Tibial artery (tissue), 4 donors: ENCODE data around the gene MED7.

ENCODE experiments used
- DNase-seq, 2 donors: peaks; one replicate each; pipeline ENCODE4 v3.0.0-alpha.2; 2019
- H3K27ac ChIP-seq, 2 donors: fragments of 200-600 bp; sonication (generic) in 1 of 2; 1 replicate in 1 of 2; 2 replicates in 1 of 2; pipeline ENCODE4 v1.5.1; 2018 to 2019; ENCODE audit warnings: mild to moderate bottlenecking in 1 of 2
- H3K27me3 ChIP-seq, 2 donors: fragments of 200-600 bp; sonication (generic) in 1 of 2; one replicate each; pipeline versions ENCODE4 v1.5.1 to v1.6.0; 2016 to 2019
- H3K36me3 ChIP-seq, 3 donors: fragments of 200-600 bp; sonication (generic) in 2 of 3; one replicate each; pipeline ENCODE4 v1.5.1; 2016 to 2019; ENCODE audit warnings: mild to moderate bottlenecking in 2 of 3
- H3K4me1 ChIP-seq, 4 donors: fragments of 200-600 bp; sonication (generic) in 2 of 4; 1 replicate in 3 of 4; 2 replicates in 1 of 4; pipeline ENCODE4 v1.5.1; 2016 to 2019
- H3K4me3 ChIP-seq, 2 donors: fragments of 200-600 bp; sonication (generic) in 1 of 2; 1 replicate in 1 of 2; 2 replicates in 1 of 2; pipeline ENCODE4 v1.5.1; 2018 to 2019; ENCODE audit warnings: mild to moderate bottlenecking in 2 of 2
- H3K9me3 ChIP-seq, 3 donors: fragments of 200-600 bp; sonication (generic) in 1 of 3; one replicate each; pipeline ENCODE4 v1.5.1; 2016 to 2019
- intact Hi-C: fragments of 100-400 bp; cut with DNase I; formaldehyde crosslinking; loops from one replicate; pipeline ENCODE4 v1.15.0; 2023; ENCODE audit warnings: low total_unique reads
- TF ChIP-seq, protein P1 (sequence below), 2 experiments: fragments of 200-600 bp in 1 of 2; fragments of 450-650 bp in 1 of 2; IDR thresholded peaks; one replicate each; pipeline ENCODE4 v1.5.1; 2017 to 2019; ENCODE audit warnings: antibody characterized with exemption in 2 of 2, mild to moderate bottlenecking in 1 of 2, moderate library complexity in 1 of 2

MED7 gene

DNA sequence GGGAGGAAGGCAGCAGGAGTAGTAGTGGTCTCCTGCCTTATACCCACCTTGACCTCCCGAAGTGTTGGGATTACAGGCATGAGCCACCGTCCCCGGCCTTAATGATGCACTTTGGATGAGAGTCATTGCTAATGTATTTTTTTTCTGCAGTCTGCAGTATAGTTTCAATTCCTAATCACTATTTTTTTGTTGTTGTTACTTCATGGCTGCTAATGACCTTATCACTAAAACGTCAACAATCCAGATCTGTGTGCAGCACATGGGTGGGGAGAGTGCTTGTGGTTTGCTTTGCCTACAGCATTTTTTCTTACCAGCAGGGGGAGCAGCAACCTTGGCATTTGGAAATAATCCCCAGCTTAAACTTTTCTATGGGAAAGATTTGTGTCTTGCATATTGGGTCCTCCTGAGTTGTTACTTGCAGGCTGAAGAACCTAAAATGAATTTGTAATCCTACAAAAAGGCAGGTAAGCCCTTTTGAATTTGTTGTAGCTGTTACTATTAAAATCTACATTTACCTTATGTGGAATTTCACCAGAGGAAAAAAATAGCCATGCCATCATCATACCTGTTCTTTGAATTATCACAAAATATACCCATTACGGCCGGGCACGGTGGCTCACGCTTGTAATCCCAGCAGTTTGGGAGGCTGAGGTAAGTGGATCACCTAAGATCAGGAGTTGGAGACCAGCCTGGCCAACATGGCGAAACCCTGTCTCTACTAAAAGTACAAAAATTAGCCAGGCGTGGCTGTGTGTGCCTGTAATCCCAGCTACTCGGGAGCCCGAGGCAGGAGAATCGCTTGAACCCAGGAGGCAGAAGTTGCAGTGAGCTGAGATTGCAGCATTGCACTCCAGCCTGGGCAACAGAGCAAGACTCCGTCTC lies 6.3 kb upstream of the MED7 start:
- intact Hi-C loops, result no loop called here
- TF ChIP-seq, protein P1, sequence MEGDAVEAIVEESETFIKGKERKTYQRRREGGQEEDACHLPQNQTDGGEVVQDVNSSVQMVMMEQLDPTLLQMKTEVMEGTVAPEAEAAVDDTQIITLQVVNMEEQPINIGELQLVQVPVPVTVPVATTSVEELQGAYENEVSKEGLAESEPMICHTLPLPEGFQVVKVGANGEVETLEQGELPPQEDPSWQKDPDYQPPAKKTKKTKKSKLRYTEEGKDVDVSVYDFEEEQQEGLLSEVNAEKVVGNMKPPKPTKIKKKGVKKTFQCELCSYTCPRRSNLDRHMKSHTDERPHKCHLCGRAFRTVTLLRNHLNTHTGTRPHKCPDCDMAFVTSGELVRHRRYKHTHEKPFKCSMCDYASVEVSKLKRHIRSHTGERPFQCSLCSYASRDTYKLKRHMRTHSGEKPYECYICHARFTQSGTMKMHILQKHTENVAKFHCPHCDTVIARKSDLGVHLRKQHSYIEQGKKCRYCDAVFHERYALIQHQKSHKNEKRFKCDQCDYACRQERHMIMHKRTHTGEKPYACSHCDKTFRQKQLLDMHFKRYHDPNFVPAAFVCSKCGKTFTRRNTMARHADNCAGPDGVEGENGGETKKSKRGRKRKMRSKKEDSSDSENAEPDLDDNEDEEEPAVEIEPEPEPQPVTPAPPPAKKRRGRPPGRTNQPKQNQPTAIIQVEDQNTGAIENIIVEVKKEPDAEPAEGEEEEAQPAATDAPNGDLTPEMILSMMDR (IDR thresholded peaks at IDR 0.05), result peak; percentile 83 to 87

DNA sequence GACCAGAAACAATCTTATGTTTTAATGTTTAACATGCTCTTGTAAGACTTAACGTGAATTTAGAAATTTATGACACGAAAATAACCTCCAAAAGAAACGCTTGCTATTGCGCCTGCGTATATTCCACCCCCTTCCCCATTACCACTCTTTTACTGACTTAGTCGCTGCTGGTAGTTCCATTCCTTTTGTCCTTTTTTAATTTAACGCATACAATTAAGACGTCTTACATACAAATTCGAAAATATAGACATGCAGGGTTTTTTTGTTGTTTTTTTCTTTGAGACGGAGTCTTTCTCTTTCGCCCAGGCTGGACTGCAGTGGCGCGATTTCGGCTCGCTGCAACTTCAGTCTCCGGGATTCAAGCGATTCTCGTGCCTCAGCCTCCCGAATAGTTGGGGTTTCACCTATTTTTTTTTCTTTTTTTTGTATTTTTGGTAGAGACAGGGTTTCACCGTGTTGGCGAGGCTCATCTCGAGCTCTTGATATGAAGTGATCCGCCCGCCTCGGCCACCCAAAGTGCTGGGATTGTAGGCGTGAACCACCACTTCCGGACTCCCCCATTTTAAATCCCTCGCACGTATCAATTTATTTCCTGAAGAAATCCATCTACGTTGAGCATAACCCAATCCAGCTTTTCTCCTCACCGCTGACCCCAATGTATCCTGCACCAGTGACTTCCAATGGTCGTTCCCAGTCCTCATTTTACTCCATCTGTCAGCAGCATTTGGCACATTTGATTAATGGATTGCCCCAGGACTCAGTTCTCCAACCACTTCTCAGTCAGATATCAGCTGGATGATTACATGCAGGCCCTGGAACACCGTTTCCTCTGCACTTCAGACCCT lies 684 bp upstream of the MED7 start:
- no peaks in the 10 kb centered on the region for H3K27me3 ChIP-seq
- H3K36me3 ChIP-seq, result peaks cover 3 to 12% (median 8%) of the 10 kb centered on the region in 3 donors
- peak overlapping the region; percentile 84 to 92 for H3K27ac ChIP-seq
- peaks cover 0 to 21% (median 14%) of the 10 kb centered on the region in 4 donors for H3K4me1 ChIP-seq
- intact Hi-C loops, result no loop called here
- DNase-seq, result peak; percentile 60 to 74
- H3K9me3 ChIP-seq, result no peaks in the 10 kb centered on the region
- TF ChIP-seq, protein P1 (IDR thresholded peaks at IDR 0.05), result no peak
- peak overlapping the region; percentile 83 to 96 for H3K4me3 ChIP-seq

More for the DNA sequence above, 6.3 kb upstream of the MED7 start:
- Histone ChIP-seq H3K27ac (peak overlapping the region in 1 of 2 donors; percentile 11), H3K36me3 (no peaks in the 10 kb centered on the region), H3K9me3 (no peaks in the 10 kb centered on the region), H3K4me1 (peaks cover 0 to 15% (median 3%) of the 10 kb centered on the region in 4 donors), H3K27me3 (no peaks in the 10 kb centered on the region), H3K4me3 (peak overlapping the region in 1 of 2 donors; percentile 2)
- peak in 1 of 2 donors; percentile 63 for DNase-seq

DNA sequence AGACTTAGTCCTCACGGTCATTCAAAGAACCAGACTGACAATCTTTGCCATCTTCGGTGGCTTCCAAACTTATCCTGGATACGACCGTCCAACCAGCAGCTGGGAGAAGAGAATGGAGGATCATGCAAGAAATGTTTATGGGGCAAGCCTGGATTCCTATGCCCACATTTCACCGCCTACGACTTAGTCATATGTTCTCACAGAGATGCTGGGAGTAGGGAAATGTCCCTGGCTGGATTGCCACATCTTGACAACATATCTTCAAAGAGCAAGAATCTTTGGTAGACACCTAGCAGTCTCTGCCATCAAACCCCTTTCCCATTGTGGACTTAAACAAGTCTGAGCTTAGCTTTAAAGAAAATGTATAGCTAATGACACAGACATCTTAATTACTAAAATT lies 5.0 kb downstream of the MED7 start:
- H3K27ac ChIP-seq, result no peak overlapping the region

DNA sequence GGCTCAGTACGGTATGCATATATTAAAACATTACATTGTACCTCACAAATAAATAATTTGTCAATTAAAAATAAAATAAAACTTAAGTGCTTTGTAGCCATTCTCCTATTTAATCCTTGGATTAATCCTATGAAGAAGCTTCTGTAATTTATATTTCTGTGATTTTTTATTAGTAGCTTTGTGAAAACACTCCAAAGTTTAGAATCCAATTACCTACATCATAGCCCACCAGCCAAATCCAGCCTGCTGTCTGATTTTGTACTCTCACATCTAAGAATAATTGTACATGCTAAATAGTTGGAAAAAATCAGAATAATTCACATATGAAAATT lies 10.4 kb downstream of the MED7 start:
- H3K4me1 ChIP-seq, result no peaks in the 10 kb centered on the region
- H3K27ac ChIP-seq, result no peak overlapping the region
- TF ChIP-seq, protein P1 (IDR thresholded peaks at IDR 0.05), result no peak
- no peaks in the 10 kb centered on the region for H3K9me3 ChIP-seq
- intact Hi-C loops, result no loop called here
- no peaks in the 10 kb centered on the region for H3K27me3 ChIP-seq
- DNase-seq, result no peak
- H3K4me3 ChIP-seq, result no peak overlapping the region
- peaks cover 0 to 14% (median 3%) of the 10 kb centered on the region in 3 donors for H3K36me3 ChIP-seq

More for the DNA sequence above, 5.0 kb downstream of the MED7 start:
- Histone ChIP-seq H3K4me3 (no peak overlapping the region), H3K36me3 (peaks cover 10 to 37% (median 13%) of the 10 kb centered on the region in 3 donors), H3K9me3 (no peaks in the 10 kb centered on the region), H3K4me1 (peaks cover 0 to 12% (median 11%) of the 10 kb centered on the region in 4 donors), H3K27me3 (no peaks in the 10 kb centered on the region)
- intact Hi-C loops, result no loop called here
- no peak for DNase-seq
- TF ChIP-seq, protein P1 (IDR thresholded peaks at IDR 0.05), result no peak

DNA sequence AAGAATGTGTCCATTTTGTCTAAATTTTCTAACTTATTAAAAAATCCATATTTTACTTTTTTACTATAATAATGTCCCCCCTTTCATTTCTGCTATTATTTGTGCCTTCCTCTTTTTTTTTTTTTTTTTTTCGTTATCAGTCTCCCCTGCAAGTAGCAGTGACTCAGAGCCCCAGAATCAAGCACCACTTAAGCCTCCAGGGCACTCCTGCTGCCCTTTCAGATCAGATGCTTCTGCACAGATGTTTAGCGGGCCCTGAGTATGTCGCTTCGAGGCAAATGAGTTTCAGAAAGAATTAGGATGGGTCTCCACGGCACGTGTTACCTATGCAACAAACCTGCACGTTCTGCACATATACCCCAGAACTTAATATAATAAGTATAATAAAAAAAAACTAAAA lies 11.7 kb downstream of the MED7 start:
- intact Hi-C loops, result no loop called here
- Histone ChIP-seq H3K4me1 (no peaks in the 10 kb centered on the region), H3K4me3 (no peak overlapping the region), H3K9me3 (no peaks in the 10 kb centered on the region), H3K27me3 (no peaks in the 10 kb centered on the region), H3K27ac (no peak overlapping the region), H3K36me3 (peaks cover 0 to 6% (median 0%) of the 10 kb centered on the region in 3 donors)
- TF ChIP-seq, protein P1 (IDR thresholded peaks at IDR 0.05), result no peak
- no peak for DNase-seq
